ENCODE data around the gene AQR.
"Not testable (repeated sequence)": the region's sequence is repeated elsewhere in the genome, so short reads cannot be mapped to it uniquely, and the experiment has no call there.

Gene AQR

GRCh38 chr15:34812369-34812768 is 157.2 kb downstream of the AQR start:
- DNase-seq: no peak

- DNase-seq: no peak
Measured at GRCh38 chr15:34810443-34811129, 159.0 kb downstream of the AQR start.

- DNase-seq: no peak
Measured at GRCh38 chr15:34809186-34809585, 160.4 kb downstream of the AQR start.

GRCh38 chr15:34808016-34808415 is 161.5 kb downstream of the AQR start:
- DNase-seq: no peak

DNA sequence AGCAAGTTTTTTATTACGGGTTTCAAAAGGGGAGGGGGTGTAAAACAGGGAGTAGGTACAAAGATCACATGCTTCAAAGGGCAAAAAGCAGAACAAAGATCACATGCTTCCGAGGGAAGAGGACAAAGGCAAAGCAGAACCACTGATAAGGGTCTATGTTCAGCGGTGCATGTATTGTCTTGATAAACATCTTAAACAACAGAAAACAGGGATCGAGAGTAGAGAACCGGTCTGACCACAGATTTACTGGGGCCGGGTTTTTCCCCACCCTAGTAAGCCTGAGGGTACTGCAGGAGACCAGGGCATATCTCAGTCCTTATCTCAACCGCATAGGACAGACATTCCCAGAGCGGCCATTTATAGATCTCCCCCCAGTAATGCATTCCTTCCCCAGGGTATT is 162.3 kb downstream of the AQR start:
- DNase-seq: not testable (repeated sequence)

DNA sequence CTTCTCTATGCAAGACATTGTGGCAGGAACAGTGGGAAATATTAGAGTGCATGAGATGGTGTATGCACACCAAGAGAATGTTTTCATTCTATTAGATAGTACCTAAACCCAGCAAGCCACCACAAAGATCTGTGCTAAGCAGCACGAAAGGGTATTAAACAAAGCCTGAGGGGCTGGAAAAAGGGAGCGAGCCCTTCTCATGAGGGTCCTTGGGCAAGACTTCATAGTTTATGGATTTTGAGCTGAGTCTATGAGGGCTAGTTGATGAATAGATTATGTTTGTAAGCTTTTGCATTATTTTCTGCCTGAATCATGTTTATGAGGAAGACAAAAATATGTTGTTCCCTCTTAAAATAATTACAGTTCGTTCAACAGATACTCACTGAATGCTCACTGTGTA is 164.8 kb downstream of the AQR start:
- DNase-seq: no peak

DNA sequence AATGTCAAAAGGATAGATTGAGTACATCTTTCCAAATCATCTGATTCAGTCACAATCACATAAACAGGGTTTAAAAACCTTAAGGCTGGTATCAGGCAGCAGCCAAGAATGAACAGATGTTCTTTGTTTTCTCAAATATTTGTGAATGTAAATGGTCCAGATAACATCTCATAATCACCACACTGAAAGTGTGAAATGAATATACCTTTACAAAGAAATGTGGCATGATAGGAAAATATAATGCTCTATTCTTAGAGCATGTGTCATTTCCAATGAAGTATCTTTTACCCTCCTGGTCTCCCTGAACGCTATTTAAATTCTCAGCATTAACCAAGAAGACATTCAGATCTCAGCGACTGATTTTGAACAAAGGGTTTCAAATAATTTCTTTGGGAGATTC is 165.4 kb downstream of the AQR start:
- DNase-seq: no peak

GRCh38 chr15:34802803-34803750 is 166.5 kb downstream of the AQR start:
- no peak for DNase-seq

- DNase-seq: no peak
Measured at GRCh38 chr15:34802371-34802770, 167.2 kb downstream of the AQR start.
